GM12878 (cell line): ENCODE results near the gene TNFSF12. TPM values are rescaled to one million over a fixed set of nuclear protein-coding genes. Genes with fewer than 3 reads are reported as not detected.
A peak's percentile ranks its signal among the peaks of the same experiment; 100 is the strongest.

ENCODE experiments used
- ATAC-seq: fragments of 200-7000 bp; cut with Tn5 transposase; 3 replicates; pipeline ENCODE4 v1.9.1; 2020; ENCODE audit warnings: mild to moderate bottlenecking, moderate library complexity
- BruUV-seq: library from RNA; stranded (reverse); fragments of 400-500 nt; replicated peaks from 2 replicates; lab custom pipeline; 2021; lab: Mats Ljungman, UMichigan
- CTCF ChIA-PET: fragments of 300-600 bp; sonication (Branson Sonifier 250); formaldehyde crosslinking; extraction: SDS; loops from one replicate; lab custom pipeline; 2021; ENCODE audit warnings: inconsistent platforms; lab: Yijun Ruan, JAX
- POLR2A ChIA-PET: fragments of 350-600 bp; formaldehyde crosslinking; extraction: SDS; loops from one replicate; lab custom pipeline; 2021; ENCODE audit warnings: inconsistent platforms; lab: Charles Lee
- RAD21 ChIA-PET: fragments of 300-600 bp; sonication (Branson Sonifier 250); formaldehyde crosslinking; loops from one replicate; lab custom pipeline; 2023; ENCODE audit warnings: antibody characterized with exemption; ENCODE audit not compliant: unreplicated experiment; lab: Charles Lee
- SMC1A ChIA-PET: fragments of 300-600 bp; sonication (Branson Sonifier 250); formaldehyde crosslinking; loops from one replicate; lab custom pipeline; 2023; ENCODE audit not compliant: unreplicated experiment, uncharacterized antibody; lab: Charles Lee
- DNase-seq: peaks from one replicate; pipeline ENCODE4 v3.0.0-alpha.2; 2011; ENCODE audit warnings: low read depth, low spot score
- FAIRE-seq: peaks from 3 replicates; lab custom pipeline; 2011; peaks lifted over from hg19 to GRCh38; lab: Jason Lieb, UNC
- H2AFZ ChIP-seq: 2 replicates; pipeline ENCODE4 v1.6.0; 2011; ENCODE audit warnings: low read depth, low read length, control low read depth; ENCODE audit not compliant: control insufficient read depth
- H3K27ac ChIP-seq: 2 replicates; pipeline ENCODE4 v1.5.1; 2011; ENCODE audit warnings: control low read depth; ENCODE audit not compliant: control insufficient read depth, insufficient read depth
- H3K27me3 ChIP-seq, 2 experiments: replicated peaks in 1 of 2; 2 replicates each; pipeline versions ENCODE4 v1.6.0 to v1.6.1; 2011; ENCODE audit warnings: low read length in 1 of 2; ENCODE audit not compliant: control insufficient read depth in 2 of 2, insufficient read depth in 2 of 2
- H3K36me3 ChIP-seq, 2 experiments: 2 replicates each; pipeline ENCODE4 v1.5.1; 2011; ENCODE audit warnings: low read length in 1 of 2; ENCODE audit not compliant: control insufficient read depth in 2 of 2, insufficient read depth in 2 of 2
- H3K4me1 ChIP-seq: 2 replicates; pipeline ENCODE4 v1.6.1; 2011; ENCODE audit warnings: mild to moderate bottlenecking, low read length, moderate library complexity, mixed read lengths; ENCODE audit not compliant: control insufficient read depth, insufficient read depth
- H3K4me2 ChIP-seq: 2 replicates; pipeline ENCODE4 v1.6.0; 2011; ENCODE audit warnings: control low read depth; ENCODE audit not compliant: control insufficient read depth, insufficient read depth
- H3K4me3 ChIP-seq: fragments of 200-600 bp; sonication (generic); 2 replicates; pipeline ENCODE4 v1.5.1; 2016
- H3K79me2 ChIP-seq: 2 replicates; pipeline ENCODE4 v1.6.0; 2011; ENCODE audit warnings: low read length; ENCODE audit not compliant: control insufficient read depth, insufficient read depth
- H3K9ac ChIP-seq: 2 replicates; pipeline ENCODE4 v1.8.0; 2011; ENCODE audit warnings: low read length, control low read depth, mixed read lengths; ENCODE audit not compliant: control insufficient read depth, insufficient read depth
- H3K9me3 ChIP-seq: replicated peaks from 3 replicates; pipeline ENCODE4 v1.5.1; 2011; ENCODE audit warnings: mild to moderate bottlenecking, low read length; ENCODE audit not compliant: control insufficient read depth, insufficient read depth
- H4K20me1 ChIP-seq: 2 replicates; pipeline ENCODE4 v1.6.0; 2011; ENCODE audit not compliant: control insufficient read depth, insufficient read depth
- ASH2L ChIP-seq: fragments of 300-600, 200-600 bp; sonication (generic); IDR thresholded peaks from 2 replicates; pipeline ENCODE4 v1.6.1; 2017; ENCODE audit warnings: low read depth, mild to moderate bottlenecking, borderline replicate concordance
- BHLHE40 ChIP-seq, 2 experiments: fragments of 450-650 bp in 1 of 2; IDR thresholded peaks; 2 replicates each; pipeline ENCODE4 v1.6.1; 2011 to 2017; ENCODE audit warnings: low read depth in 2 of 2, borderline replicate concordance in 1 of 2, improper control_type of control experiment in 1 of 2, low read length in 1 of 2, mild to moderate bottlenecking in 1 of 2
- CBFB ChIP-seq: IDR thresholded peaks from 2 replicates; pipeline ENCODE4 v1.6.1; 2016; ENCODE audit warnings: antibody characterized with exemption, low read depth
- FOXM1 ChIP-seq: IDR thresholded peaks from 2 replicates; pipeline ENCODE4 v1.6.1; 2012; ENCODE audit warnings: low read depth, mild to moderate bottlenecking, inconsistent platforms, low read length, moderate library complexity
- MYC ChIP-seq: IDR thresholded peaks from 2 replicates; pipeline ENCODE4 v1.6.1; 2011; ENCODE audit warnings: mild to moderate bottlenecking, low read length, moderate library complexity, inconsistent platforms; ENCODE audit not compliant: insufficient read depth, insufficient replicate concordance, insufficient read length, severe bottlenecking
- NBN ChIP-seq: fragments of 450-650 bp; IDR thresholded peaks from 2 replicates; pipeline ENCODE4 v1.6.1; 2016
- NFYA ChIP-seq: IDR thresholded peaks from 2 replicates; pipeline ENCODE4 v1.6.1; 2011; ENCODE audit warnings: low read depth, mild to moderate bottlenecking, low read length, improper control_type of control experiment, borderline replicate concordance
- PBX3 ChIP-seq: IDR thresholded peaks from 2 replicates; pipeline ENCODE4 v1.6.1; 2011; ENCODE audit warnings: mild to moderate bottlenecking, low read depth, low read length, moderate library complexity; ENCODE audit not compliant: insufficient replicate concordance
- POU2F2 ChIP-seq: IDR thresholded peaks from 3 replicates; pipeline ENCODE4 v1.6.1; 2011; ENCODE audit warnings: low read depth, mild to moderate bottlenecking, low read length, borderline replicate concordance
- TCF7 ChIP-seq: IDR thresholded peaks from 2 replicates; pipeline ENCODE4 v1.6.1; 2014; ENCODE audit warnings: antibody characterized with exemption, borderline replicate concordance
- ZBED1 ChIP-seq: IDR thresholded peaks from 2 replicates; pipeline ENCODE4 v1.6.1; 2016; ENCODE audit warnings: borderline replicate concordance
- ZNF384 ChIP-seq: IDR thresholded peaks from 2 replicates; pipeline ENCODE4 v1.6.1; 2012; ENCODE audit warnings: low read depth, mild to moderate bottlenecking, low read length, improper control_type of control experiment, borderline replicate concordance
- WGBS: methylation state at CpG from one replicate; pipeline ENCODE4 v1.1.6; 2016; ENCODE audit warnings: low lambda C conversion rate; ENCODE audit not compliant: insufficient replicate concordance, insufficient coverage; ENCODE audit errors: missing lambda C conversion rate; 5-methylcytosine and 5-hydroxymethylcytosine counted together
- in situ Hi-C: fragments of 300-500 bp; cut with MboI; formaldehyde crosslinking; loops from 9 replicates; pipeline ENCODE4 v1.14.3; 2018; ENCODE audit warnings: mixed read lengths
- intact Hi-C: fragments of 100-400 bp; cut with micrococcal nuclease; formaldehyde crosslinking; loops from one replicate; pipeline ENCODE4 v1.14.2; 2022; ENCODE audit not compliant: unreplicated experiment
- polyA plus RNA-seq, 11 experiments: library from polyadenylated mRNA; depleted of rRNA in 4 of 11; unstranded in 6 of 11; stranded (reverse) in 5 of 11; fragments of >200 nt; fragmentation: Nextera tagmentation in 4 of 11; fragmentation: Illumina TruSeq in 1 of 11; extraction: Ambion mirVana in 4 of 11; extraction: Trizol in 1 of 11; gene quantifications; 1 replicate in 1 of 11; 2 replicates in 10 of 11; pipeline versions ENCODE4 v1.2.1 to v1.2.3, GENCODE V29; 2011 to 2016; ENCODE audit warnings: inconsistent platforms in 2 of 11, missing spikeins in 2 of 11, low read depth in 1 of 11
- total RNA-seq, 4 experiments: library from RNA; depleted of rRNA in 3 of 4; stranded (reverse); fragments of >200 nt in 3 of 4; fragmentation: Illumina TruSeq in 1 of 4; extraction: Trizol in 1 of 4; gene quantifications; 2 replicates each; pipeline versions ENCODE4 v1.2.1 to v1.2.3, GENCODE V29; 2013 to 2021
- TF ChIP-seq, protein P1 (sequence below): fragments of 450-650 bp; IDR thresholded peaks from 2 replicates; pipeline ENCODE4 v1.6.1; 2017; ENCODE audit warnings: antibody characterized with exemption, mild to moderate bottlenecking, moderate library complexity

Gene TNFSF12
- total and polyA plus RNA-seq, 10 of the 15 experiments (the other 5 are each of a cell fraction or from before 2014, with no cell fraction given), result 0.32 to 7.0 (median 2.6) TPM

GRCh38 chr17:7572588-7573323 is 23.9 kb downstream of the TNFSF12 start (continued):
- TF ChIP-seq NFYA (peak; percentile 87), POU2F2 (peak; percentile 98), ZNF384 (no peak), PBX3 (peak; percentile 100)

GRCh38 chr17:7573324-7574080 is 24.6 kb downstream of the TNFSF12 start:
- H3K9me3 ChIP-seq, result no peaks in the 10 kb centered on the region
- peaks cover 25% of the 10 kb centered on the region for H4K20me1 ChIP-seq
- DNase-seq (no peak), FAIRE-seq (no peak), ATAC-seq (peak; percentile 63)
- H3K27me3 ChIP-seq, result no peaks in the 10 kb centered on the region
- RAD21 ChIA-PET, result interaction anchor here (0.7 to 2.8 kb wide), 6 partner anchors 10 to 114 kb away, joined by 3 to 9 read pairs (median 6); partner anchors contain the start of genes MPDU1, SAT2, SENP3 and TP53
- peak overlapping the region; percentile 93 for H3K4me3 ChIP-seq
- no peak overlapping the region for H2AFZ ChIP-seq
- SMC1A ChIA-PET, result interaction anchor here (0.7 to 2.2 kb wide), 3 partner anchors 10 to 114 kb away, joined by 3 to 7 read pairs (median 6); partner anchors contain the start of genes MPDU1, TP53 and WRAP53
- in situ Hi-C loops, result loop anchor here (25.0 kb wide), 1 partner anchor 536 kb away; the partner anchor contains the start of genes SLC16A11 and SLC16A13
- intact Hi-C loops, result loop anchor here (5.0 kb wide), 1 partner anchor 114 kb away; the partner anchor contains the start of genes TP53 and WRAP53
- CTCF ChIA-PET, result interaction anchor here (0.7 to 2.0 kb wide), 3 partner anchors 10 to 113 kb away, joined by 3 to 5 read pairs (median 5); partner anchors contain the start of genes MPDU1 and TP53
- WGBS, result under 1% methylated on average over 52 of the region's 71 CpGs
- POLR2A ChIA-PET, result interaction anchor here (0.5 to 5.1 kb wide), 9 partner anchors 11 to 268 kb away, joined by 3 to 39 read pairs (median 4); partner anchors contain the start of genes ACAP1, FXR2, MPDU1 and TMEM256
- H3K4me2 ChIP-seq, result peak overlapping the region; percentile 84; the same call in 1 of the 2 replicates
- H3K27ac ChIP-seq, result peak overlapping the region; percentile 97
- peak overlapping the region; percentile 99 for H3K9ac ChIP-seq
- peaks cover 57% of the 10 kb centered on the region for H3K79me2 ChIP-seq
- no TSS peak for BruUV-seq
- peaks cover 24% of the 10 kb centered on the region for H3K4me1 ChIP-seq
- H3K36me3 ChIP-seq, result peaks cover 37 to 52% of the 10 kb centered on the region in 2 experiments
- TF ChIP-seq, protein P1, sequence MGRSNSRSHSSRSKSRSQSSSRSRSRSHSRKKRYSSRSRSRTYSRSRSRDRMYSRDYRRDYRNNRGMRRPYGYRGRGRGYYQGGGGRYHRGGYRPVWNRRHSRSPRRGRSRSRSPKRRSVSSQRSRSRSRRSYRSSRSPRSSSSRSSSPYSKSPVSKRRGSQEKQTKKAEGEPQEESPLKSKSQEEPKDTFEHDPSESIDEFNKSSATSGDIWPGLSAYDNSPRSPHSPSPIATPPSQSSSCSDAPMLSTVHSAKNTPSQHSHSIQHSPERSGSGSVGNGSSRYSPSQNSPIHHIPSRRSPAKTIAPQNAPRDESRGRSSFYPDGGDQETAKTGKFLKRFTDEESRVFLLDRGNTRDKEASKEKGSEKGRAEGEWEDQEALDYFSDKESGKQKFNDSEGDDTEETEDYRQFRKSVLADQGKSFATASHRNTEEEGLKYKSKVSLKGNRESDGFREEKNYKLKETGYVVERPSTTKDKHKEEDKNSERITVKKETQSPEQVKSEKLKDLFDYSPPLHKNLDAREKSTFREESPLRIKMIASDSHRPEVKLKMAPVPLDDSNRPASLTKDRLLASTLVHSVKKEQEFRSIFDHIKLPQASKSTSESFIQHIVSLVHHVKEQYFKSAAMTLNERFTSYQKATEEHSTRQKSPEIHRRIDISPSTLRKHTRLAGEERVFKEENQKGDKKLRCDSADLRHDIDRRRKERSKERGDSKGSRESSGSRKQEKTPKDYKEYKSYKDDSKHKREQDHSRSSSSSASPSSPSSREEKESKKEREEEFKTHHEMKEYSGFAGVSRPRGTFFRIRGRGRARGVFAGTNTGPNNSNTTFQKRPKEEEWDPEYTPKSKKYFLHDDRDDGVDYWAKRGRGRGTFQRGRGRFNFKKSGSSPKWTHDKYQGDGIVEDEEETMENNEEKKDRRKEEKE, result peak; percentile 53; the same call in 1 of the 2 replicates
- peak; percentile 78; the same call in 1 of the 2 replicates for TF ChIP-seq ZBED1
- peak; percentile 62; the same call in 1 of the 2 replicates for TF ChIP-seq CBFB
- no peak for TF ChIP-seq FOXM1
- TF ChIP-seq MYC, result peak; percentile 86
- TF ChIP-seq NBN, result peak; percentile 57; the same call in 1 of the 2 replicates
- peak; percentile 41 to 70; a peak in 3 of 4 replicates for TF ChIP-seq BHLHE40 (IDR thresholded peaks at IDR 0.05; ENCODE audit: borderline replicate concordance in 1 of 2, low read depth in 2 of 2, low read length in 1 of 2)
- no peak for TF ChIP-seq ASH2L
- TF ChIP-seq TCF7, result no peak
